Activated CD4-positive, alpha-beta memory T cell treated with anti-CD3 and anti-CD28 coated beads, Interleukin-2, amount 10 ng/mL, durations not matched to agents 7 days and 5 days (primary cell): ENCODE data around the gene OPN1SW. TPM values are rescaled to one million over a fixed set of nuclear protein-coding genes. Genes with fewer than 3 reads are reported as not detected.

Source experiments
- CTCF ChIA-PET: fragments of 350-600 bp; sonication (Branson Sonifier 250); formaldehyde crosslinking; loops from one replicate; lab custom pipeline; 2021; ENCODE audit warnings: antibody characterized with exemption, inconsistent platforms; lab: Charles Lee
- POLR2A ChIA-PET: fragments of 350-600 bp; sonication (Branson Sonifier 250); formaldehyde crosslinking; loops from one replicate; lab custom pipeline; 2021; ENCODE audit warnings: antibody characterized with exemption; lab: Charles Lee
- DNase-seq: peaks from one replicate; pipeline ENCODE4 v3.0.0-alpha.2; 2020
- H3K27ac Mint-ChIP-seq: one replicate; pipeline ENCODE4 v1.8.0; 2021; ENCODE audit warnings: mild to moderate bottlenecking, mixed read lengths
- H3K27me3 Mint-ChIP-seq: one replicate; pipeline ENCODE4 v1.8.0; 2021; ENCODE audit warnings: mixed read lengths
- H3K36me3 Mint-ChIP-seq: one replicate; pipeline ENCODE4 v1.8.0; 2021; ENCODE audit warnings: low read depth, mixed read lengths
- H3K4me1 Mint-ChIP-seq: one replicate; pipeline ENCODE4 v1.8.0; 2021; ENCODE audit warnings: mixed read lengths
- H3K4me3 Mint-ChIP-seq: one replicate; pipeline ENCODE4 v1.8.0; 2021; ENCODE audit warnings: mild to moderate bottlenecking, mixed read lengths
- H3K9me3 Mint-ChIP-seq: one replicate; pipeline ENCODE4 v1.8.0; 2021; ENCODE audit warnings: mixed read lengths
- total RNA-seq, 2 experiments: library from RNA; stranded (reverse); gene quantifications; one replicate each; pipeline ENCODE4 v1.2.3, GENCODE V29; 2021

OPN1SW gene
- total RNA-seq = not detected

GRCh38 chr7:128775744-128776474, at the start of gene OPN1SW:
Gene OPN1SW (minus strand): TSS chr7:128775794. CDS start chr7:128775781, 13 bp downstream.
- POLR2A ChIA-PET = no interaction called here
- H3K9me3 Mint-ChIP-seq = peaks cover 21% of the 10 kb centered on the region
- no peak within 1 kb of the TSS for H3K27ac Mint-ChIP-seq
- DNase-seq = no peak
- H3K4me1 Mint-ChIP-seq = peaks cover 6% of the 10 kb centered on the region
- peaks cover 57% of the 10 kb centered on the region for H3K36me3 Mint-ChIP-seq
- no peak within 1 kb of the TSS for H3K4me3 Mint-ChIP-seq
- CTCF ChIA-PET = no interaction called here
- peaks cover 8% of the 10 kb centered on the region for H3K27me3 Mint-ChIP-seq

GRCh38 chr7:128821724-128822123, 46.1 kb upstream of the OPN1SW start:
- no peak for DNase-seq

GRCh38 chr7:128818694-128819093, 43.1 kb upstream of the OPN1SW start:
- no peaks in the 10 kb centered on the region for H3K36me3 Mint-ChIP-seq
- peaks cover 19% of the 10 kb centered on the region for H3K27me3 Mint-ChIP-seq
- no peak overlapping the region for H3K27ac Mint-ChIP-seq
- ChIA-PET CTCF (interaction anchor here (1.0 to 1.7 kb wide), 2 partner anchors 24 to 273 kb away, joined by 3 to 5 read pairs; no protein-coding TSS in a partner anchor), POLR2A (no interaction called here)
- peaks cover 3% of the 10 kb centered on the region for H3K4me1 Mint-ChIP-seq
- no peaks in the 10 kb centered on the region for H3K9me3 Mint-ChIP-seq
- DNase-seq = no peak
- H3K4me3 Mint-ChIP-seq = no peak overlapping the region

More at GRCh38 chr7:128821724-128822123, 46.1 kb upstream of the OPN1SW start:
- H3K9me3 Mint-ChIP-seq = no peaks in the 10 kb centered on the region
- POLR2A ChIA-PET = no interaction called here
- CTCF ChIA-PET = no interaction called here
- no peak overlapping the region for H3K4me3 Mint-ChIP-seq
- H3K4me1 Mint-ChIP-seq = peaks cover 3% of the 10 kb centered on the region
- no peaks in the 10 kb centered on the region for H3K36me3 Mint-ChIP-seq
- H3K27me3 Mint-ChIP-seq = peaks cover 14% of the 10 kb centered on the region
- no peak overlapping the region for H3K27ac Mint-ChIP-seq

- Mint-ChIP-seq H3K9me3 (no peaks in the 10 kb centered on the region), H3K27ac (no peak overlapping the region), H3K36me3 (no peaks in the 10 kb centered on the region), H3K4me1 (peaks cover 3% of the 10 kb centered on the region), H3K4me3 (no peak overlapping the region), H3K27me3 (peaks cover 14% of the 10 kb centered on the region)
- CTCF ChIA-PET = no interaction called here
- no peak for DNase-seq
- POLR2A ChIA-PET = no interaction called here
Observed at GRCh38 chr7:128815289-128815942, 39.8 kb upstream of the OPN1SW start.

GRCh38 chr7:128814499-128814898, 38.9 kb upstream of the OPN1SW start:
- H3K9me3 Mint-ChIP-seq = no peaks in the 10 kb centered on the region
- CTCF ChIA-PET = no interaction called here

GRCh38 chr7:128812514-128813168, 37.0 kb upstream of the OPN1SW start:
- CTCF ChIA-PET = interaction anchor here (1.5 kb wide), 1 partner anchor 29 kb away, joined by 3 read pairs; no protein-coding TSS in a partner anchor
- Mint-ChIP-seq H3K4me3 (no peak overlapping the region), H3K36me3 (no peaks in the 10 kb centered on the region), H3K9me3 (no peaks in the 10 kb centered on the region), H3K27me3 (peaks cover 7% of the 10 kb centered on the region), H3K27ac (no peak overlapping the region), H3K4me1 (no peaks in the 10 kb centered on the region)
- POLR2A ChIA-PET = no interaction called here
- DNase-seq = no peak

More at GRCh38 chr7:128814499-128814898, 38.9 kb upstream of the OPN1SW start:
- H3K4me3 Mint-ChIP-seq = no peak overlapping the region
- POLR2A ChIA-PET = no interaction called here
- H3K27me3 Mint-ChIP-seq = peaks cover 7% of the 10 kb centered on the region
- no peak for DNase-seq
- no peak overlapping the region for H3K27ac Mint-ChIP-seq
- H3K36me3 Mint-ChIP-seq = no peaks in the 10 kb centered on the region
- no peaks in the 10 kb centered on the region for H3K4me1 Mint-ChIP-seq

- ChIA-PET CTCF (interaction anchor here (0.6 to 1.5 kb wide), 2 partner anchors 30 to 273 kb away, joined by 3 read pairs; no protein-coding TSS in a partner anchor), POLR2A (no interaction called here)
- H3K27me3 Mint-ChIP-seq = peaks cover 6% of the 10 kb centered on the region
- no peaks in the 10 kb centered on the region for H3K36me3 Mint-ChIP-seq
- H3K4me3 Mint-ChIP-seq = no peak overlapping the region
- no peak overlapping the region for H3K27ac Mint-ChIP-seq
- no peaks in the 10 kb centered on the region for H3K9me3 Mint-ChIP-seq
- DNase-seq = no peak
- no peaks in the 10 kb centered on the region for H3K4me1 Mint-ChIP-seq
Observed at GRCh38 chr7:128811631-128812430, 36.2 kb upstream of the OPN1SW start.

GRCh38 chr7:128810997-128811396, 35.4 kb upstream of the OPN1SW start:
- no peak overlapping the region for H3K4me3 Mint-ChIP-seq
- H3K27ac Mint-ChIP-seq = no peak overlapping the region
- ChIA-PET CTCF (no interaction called here), POLR2A (no interaction called here)
- H3K27me3 Mint-ChIP-seq = peaks cover 6% of the 10 kb centered on the region
- H3K36me3 Mint-ChIP-seq = no peaks in the 10 kb centered on the region
- no peaks in the 10 kb centered on the region for H3K4me1 Mint-ChIP-seq
- no peaks in the 10 kb centered on the region for H3K9me3 Mint-ChIP-seq
- DNase-seq = no peak

- Mint-ChIP-seq H3K4me3 (no peak overlapping the region), H3K27me3 (peaks cover 2% of the 10 kb centered on the region), H3K4me1 (no peaks in the 10 kb centered on the region), H3K27ac (no peak overlapping the region), H3K9me3 (no peaks in the 10 kb centered on the region), H3K36me3 (no peaks in the 10 kb centered on the region)
- CTCF ChIA-PET = no interaction called here
- POLR2A ChIA-PET = no interaction called here
- DNase-seq = no peak
Observed at GRCh38 chr7:128810473-128810872, 34.9 kb upstream of the OPN1SW start.

GRCh38 chr7:128809363-128809762, 33.8 kb upstream of the OPN1SW start:
- H3K27ac Mint-ChIP-seq = no peak overlapping the region
- DNase-seq = no peak
- H3K4me1 Mint-ChIP-seq = no peaks in the 10 kb centered on the region
- no peaks in the 10 kb centered on the region for H3K9me3 Mint-ChIP-seq
- H3K36me3 Mint-ChIP-seq = no peaks in the 10 kb centered on the region
- ChIA-PET POLR2A (no interaction called here), CTCF (interaction anchor here (1.4 kb wide), 1 partner anchor 74 kb away, joined by 3 read pairs; no protein-coding TSS in a partner anchor)
- no peaks in the 10 kb centered on the region for H3K27me3 Mint-ChIP-seq
- H3K4me3 Mint-ChIP-seq = no peak overlapping the region

GRCh38 chr7:128807191-128807590, 31.6 kb upstream of the OPN1SW start:
- POLR2A ChIA-PET = no interaction called here
- DNase-seq = no peak
- CTCF ChIA-PET = no interaction called here

GRCh38 chr7:128805225-128805624, 29.6 kb upstream of the OPN1SW start:
- H3K27ac Mint-ChIP-seq = no peak overlapping the region
- ChIA-PET POLR2A (no interaction called here), CTCF (no interaction called here)
- no peaks in the 10 kb centered on the region for H3K9me3 Mint-ChIP-seq
- DNase-seq = no peak
- H3K4me1 Mint-ChIP-seq = no peaks in the 10 kb centered on the region
- no peaks in the 10 kb centered on the region for H3K27me3 Mint-ChIP-seq
- no peaks in the 10 kb centered on the region for H3K36me3 Mint-ChIP-seq
- H3K4me3 Mint-ChIP-seq = no peak overlapping the region

More at GRCh38 chr7:128807191-128807590, 31.6 kb upstream of the OPN1SW start:
- no peaks in the 10 kb centered on the region for H3K36me3 Mint-ChIP-seq
- no peaks in the 10 kb centered on the region for H3K9me3 Mint-ChIP-seq
- no peak overlapping the region for H3K4me3 Mint-ChIP-seq
- H3K4me1 Mint-ChIP-seq = no peaks in the 10 kb centered on the region
- no peak overlapping the region for H3K27ac Mint-ChIP-seq
- no peaks in the 10 kb centered on the region for H3K27me3 Mint-ChIP-seq
